Fibroblast of the aortic adventitia (primary cell): ENCODE results near the gene COLQ. TPM values are rescaled to one million over a fixed set of nuclear protein-coding genes. Genes with fewer than 3 reads are reported as not detected.

ENCODE experiments used
- DNase-seq: peaks from one replicate; pipeline ENCODE4 v3.0.0-alpha.2; 2010; ENCODE audit warnings: low read depth
- H3K4me3 ChIP-seq: 2 replicates; pipeline ENCODE4 v1.5.1; 2011; ENCODE audit warnings: low read depth, mild to moderate bottlenecking, control low read depth, low read length, moderate library complexity
- CTCF ChIP-seq: IDR thresholded peaks from 2 replicates; pipeline ENCODE4 v1.5.1; 2011; ENCODE audit warnings: mild to moderate bottlenecking, low read length, control low read depth, inconsistent platforms; ENCODE audit not compliant: insufficient read depth
- total RNA-seq: library from RNA; depleted of rRNA; stranded (reverse); fragments of >200 nt; gene quantifications from 2 replicates; pipeline ENCODE4 v1.2.3, GENCODE V29; 2012; ENCODE audit warnings: low replicate concordance

Gene COLQ
- total RNA-seq, 1 donor: 1.8 TPM

GRCh38 chr3:15495461-15496340 lies 25.8 kb downstream of the COLQ start:
- DNase-seq: no peak
- H3K4me3 ChIP-seq: no peak overlapping the region
- TF ChIP-seq CTCF: no peak

GRCh38 chr3:15493436-15493835 lies 28.1 kb downstream of the COLQ start:
- DNase-seq: no peak
- H3K4me3 ChIP-seq: no peak overlapping the region
- no peak for TF ChIP-seq CTCF

- TF ChIP-seq CTCF: no peak
- no peak for DNase-seq
Observed at GRCh38 chr3:15492847-15493360, 28.6 kb downstream of the COLQ start.

GRCh38 chr3:15491143-15491542 lies 30.4 kb downstream of the COLQ start:
- DNase-seq: no peak
- H3K4me3 ChIP-seq: no peak overlapping the region

More at GRCh38 chr3:15492847-15493360, 28.6 kb downstream of the COLQ start:
- H3K4me3 ChIP-seq: no peak overlapping the region

GRCh38 chr3:15490158-15490557 lies 31.3 kb downstream of the COLQ start:
- no peak for TF ChIP-seq CTCF
- no peak for DNase-seq
- H3K4me3 ChIP-seq: no peak overlapping the region

More at GRCh38 chr3:15491143-15491542, 30.4 kb downstream of the COLQ start:
- TF ChIP-seq CTCF: no peak

GRCh38 chr3:15488002-15488401 lies 33.5 kb downstream of the COLQ start:
- TF ChIP-seq CTCF: no peak
- DNase-seq: no peak

More at GRCh38 chr3:15488002-15488401, 33.5 kb downstream of the COLQ start:
- H3K4me3 ChIP-seq: no peak overlapping the region
